PFSK-1 (cell line): ENCODE data around the gene BABAM2.

ENCODE experiments used
- FOXP2 ChIP-seq: optimal IDR thresholded peaks from 2 replicates; pipeline ENCODE3; 2011; ENCODE audit warnings: borderline replicate concordance, control low read depth, inconsistent platforms; ENCODE audit not compliant: insufficient read depth; ENCODE audit errors: extremely low read length, extremely low read depth
- SIN3A ChIP-seq: IDR thresholded peaks from 2 replicates; pipeline ENCODE4 v1.6.1; 2012; ENCODE audit warnings: mild to moderate bottlenecking, low read length, moderate library complexity, borderline replicate concordance; ENCODE audit not compliant: insufficient read depth
- TAF1 ChIP-seq: IDR thresholded peaks from 2 replicates; pipeline ENCODE4 v1.6.1; 2012; ENCODE audit warnings: low read length, control low read depth, borderline replicate concordance; ENCODE audit not compliant: insufficient read depth

GRCh38 chr2:28101123-28101522 is 210.6 kb downstream of the BABAM2 start:
- no peak for TF ChIP-seq TAF1
- TF ChIP-seq SIN3A: no peak
- TF ChIP-seq FOXP2: no peak
